HG03139 (cell line): Measurements from ENCODE around the gene MATN1.

ENCODE experiments used
- ATAC-seq: cut with Tn5 transposase; IDR thresholded peaks from one replicate; pipeline ENCODE4 v1.9.1; 2021; ENCODE audit not compliant: unreplicated experiment

Gene MATN1

DNA sequence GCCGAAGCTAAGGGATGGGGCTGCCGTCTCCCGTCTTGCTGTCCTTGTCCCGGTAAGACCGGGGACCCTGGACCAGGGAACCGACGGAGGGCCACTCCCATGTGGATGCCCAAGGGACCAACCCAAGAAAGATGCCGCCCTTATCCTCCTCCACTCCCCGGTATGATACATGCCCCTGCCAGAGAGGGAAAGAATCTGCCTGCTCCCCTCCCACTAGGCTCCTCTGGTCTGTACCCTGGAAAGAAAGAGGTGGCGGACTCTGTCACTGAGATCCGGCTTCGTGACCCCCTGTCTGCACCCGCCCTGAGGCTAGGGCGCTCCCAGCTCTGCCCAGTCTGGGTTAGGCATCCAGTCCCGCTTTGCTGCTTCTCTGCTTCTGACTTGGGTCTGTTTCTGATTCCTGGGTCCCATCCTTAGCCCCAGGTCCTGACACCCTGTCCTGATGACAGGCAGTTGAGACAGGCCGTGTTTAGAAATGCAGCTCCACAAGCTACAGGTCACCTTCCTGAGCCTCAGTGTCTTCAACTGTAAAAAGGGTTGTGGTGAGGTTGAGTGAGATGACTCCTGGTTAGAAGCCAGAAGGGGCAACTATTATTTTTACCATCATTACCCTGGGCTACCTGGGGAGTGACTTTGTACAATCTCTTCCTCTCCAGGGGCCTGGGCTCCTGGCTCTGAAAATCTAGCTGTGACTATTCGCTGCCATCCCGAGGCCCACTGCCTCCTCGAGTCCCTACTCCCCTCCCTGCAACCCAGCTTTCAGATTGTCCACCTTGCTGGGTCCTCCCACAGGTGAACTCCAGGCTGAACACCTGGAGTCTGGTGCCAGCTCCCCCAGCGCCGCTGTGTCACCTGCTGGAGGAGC, 3.7 kb downstream of the MATN1 start:
- no peak for ATAC-seq

DNA sequence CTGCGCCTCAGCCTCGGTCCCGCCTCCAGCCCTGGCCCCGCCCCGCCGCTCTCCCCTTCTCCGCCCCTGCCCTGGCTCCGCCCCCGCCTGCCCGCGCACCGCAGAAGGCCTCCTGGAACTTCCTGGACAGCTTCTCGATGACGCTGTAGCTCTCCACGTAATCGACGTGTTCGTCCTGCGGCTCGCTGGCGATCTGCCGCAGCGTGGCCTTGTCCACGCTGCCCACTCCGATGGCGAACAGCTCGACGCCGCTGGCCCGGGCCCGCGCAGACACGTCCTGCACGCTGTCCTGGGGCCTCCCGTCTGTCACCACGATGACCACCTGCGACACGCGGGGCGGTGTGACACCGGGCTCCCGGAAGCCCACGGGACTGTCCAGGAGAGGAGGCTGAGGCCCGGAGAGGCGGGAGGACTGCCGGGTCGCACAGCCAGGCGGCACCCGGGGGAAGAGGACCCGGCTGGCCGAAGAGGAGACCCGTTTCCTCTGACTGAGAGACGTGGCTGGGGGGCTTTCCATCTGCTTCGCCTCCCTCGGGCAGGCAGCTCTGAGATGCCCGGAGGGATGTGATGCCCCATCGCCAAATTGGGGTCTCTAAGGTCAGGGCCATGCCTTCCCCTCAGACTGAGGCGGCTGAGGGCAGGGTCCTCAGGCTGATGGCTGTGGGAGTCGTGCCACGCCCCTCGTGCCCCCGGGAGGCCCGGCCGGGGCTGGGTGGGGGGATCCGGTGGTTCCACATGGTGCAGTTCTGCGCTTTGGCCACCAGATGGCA, 4.6 kb downstream of the MATN1 start:
- peak; percentile 57 for ATAC-seq

DNA sequence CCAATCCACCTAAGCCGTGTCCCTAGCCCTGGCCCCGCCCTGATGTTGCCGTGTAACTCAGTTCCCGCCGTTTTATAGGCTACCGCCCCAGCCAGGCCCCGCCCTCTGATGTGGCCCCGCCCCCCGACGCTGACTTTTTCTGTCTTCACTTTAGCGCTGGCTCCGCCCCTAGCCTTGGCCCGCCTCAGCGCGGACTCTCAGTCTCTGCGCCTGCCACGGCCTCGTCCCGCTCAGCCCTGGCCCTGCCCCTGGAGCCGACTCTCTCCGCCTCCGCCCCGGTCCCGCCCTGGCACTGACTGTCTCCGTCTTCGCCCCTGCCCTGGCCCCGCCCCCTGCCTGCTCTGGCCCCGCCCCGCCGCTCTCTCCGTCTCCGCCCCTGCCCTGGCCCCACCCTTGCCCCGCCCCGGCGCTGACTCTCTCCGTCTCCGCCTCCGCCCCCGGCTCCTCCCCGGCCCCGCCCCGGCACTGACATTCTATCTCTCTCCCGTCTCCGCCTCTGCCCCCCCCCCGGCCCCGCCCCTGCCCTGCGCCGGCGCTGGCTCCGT, 5.2 kb downstream of the MATN1 start:
- peak; percentile 81 for ATAC-seq

DNA sequence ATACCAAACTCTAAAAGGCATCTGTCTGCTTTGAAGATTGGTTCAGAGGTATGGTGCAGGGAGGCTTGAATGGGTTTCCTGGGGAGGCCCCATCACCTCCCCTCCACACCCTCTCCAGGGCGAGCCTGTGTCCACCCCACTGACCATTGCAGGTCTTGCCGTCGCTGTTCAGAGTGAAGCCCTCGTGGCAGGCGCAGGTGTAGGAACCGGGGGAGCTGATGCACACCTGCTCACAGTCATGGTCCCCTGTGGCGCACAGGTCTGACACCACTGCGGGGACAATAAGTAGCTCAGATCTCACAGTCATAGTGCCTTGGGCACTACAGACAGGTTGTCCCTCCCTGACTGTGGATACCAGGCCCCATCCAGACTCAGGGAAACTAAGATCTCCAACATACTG, 6.7 kb downstream of the MATN1 start:
- ATAC-seq = no peak

DNA sequence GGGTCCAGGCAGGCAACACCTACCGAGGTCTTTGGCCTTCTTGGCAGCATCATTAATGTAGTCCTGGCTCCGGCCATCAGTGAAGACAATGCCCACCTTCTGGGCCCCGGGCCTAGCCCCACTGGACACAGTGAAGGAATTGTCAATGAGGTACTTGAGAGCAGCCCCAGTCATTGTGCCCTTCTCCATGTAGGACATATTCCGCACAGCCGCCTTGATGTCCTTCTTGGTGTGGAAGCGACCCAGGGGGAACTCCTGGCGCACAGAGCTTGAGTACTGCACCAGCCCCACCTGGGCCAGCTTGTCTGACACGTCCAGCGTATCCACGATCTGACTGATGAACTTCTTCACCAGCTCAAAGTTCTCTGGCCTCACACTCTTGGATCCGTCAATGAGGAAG, 7.5 kb downstream of the MATN1 start:
- no peak for ATAC-seq

DNA sequence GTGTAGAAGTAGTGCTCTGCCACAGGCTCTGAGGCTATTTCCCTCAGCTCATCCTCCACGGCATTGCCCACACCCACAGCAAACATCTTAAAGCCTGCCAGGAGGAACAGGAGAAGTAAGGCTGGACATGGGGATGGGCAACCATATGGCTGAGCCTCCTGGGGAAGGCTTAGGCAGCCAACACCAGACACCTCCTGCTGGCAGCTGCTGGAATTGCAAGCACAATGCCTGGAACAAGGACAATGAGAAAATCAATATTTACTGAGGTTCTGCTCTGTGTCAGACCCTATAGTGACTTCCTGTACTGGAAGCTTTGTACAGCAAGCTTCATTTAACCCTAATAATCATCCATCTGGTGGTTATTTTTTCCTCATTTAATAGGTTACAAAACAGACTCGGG, 8.2 kb downstream of the MATN1 start:
- ATAC-seq = no peak

DNA sequence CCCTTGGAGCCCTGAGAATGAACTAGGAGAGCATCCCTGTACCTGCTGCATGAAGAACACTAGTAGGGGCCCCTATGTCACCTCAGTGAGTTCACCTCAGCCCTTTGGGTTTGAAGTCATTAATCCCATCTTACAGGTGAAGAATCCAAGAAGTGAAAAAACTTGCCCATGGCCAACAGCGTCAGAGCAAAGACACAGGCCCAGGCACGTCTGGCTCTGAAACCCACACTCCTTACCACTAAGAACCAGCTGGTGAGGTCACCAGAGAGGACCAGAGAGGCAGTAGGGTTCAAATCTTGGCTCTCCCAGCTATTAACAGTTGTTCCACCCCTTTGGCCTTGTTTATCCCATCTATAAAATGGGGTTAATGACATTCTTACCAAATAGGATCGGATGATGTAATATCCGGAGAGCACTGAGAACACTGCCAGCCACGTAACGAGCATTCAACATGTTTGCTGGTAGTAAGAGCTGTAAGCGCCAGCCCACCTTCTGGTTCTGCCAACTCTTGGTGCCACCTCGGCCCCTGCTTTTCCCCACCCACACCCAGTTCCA, 8.8 kb downstream of the MATN1 start:
- ATAC-seq = no peak

DNA sequence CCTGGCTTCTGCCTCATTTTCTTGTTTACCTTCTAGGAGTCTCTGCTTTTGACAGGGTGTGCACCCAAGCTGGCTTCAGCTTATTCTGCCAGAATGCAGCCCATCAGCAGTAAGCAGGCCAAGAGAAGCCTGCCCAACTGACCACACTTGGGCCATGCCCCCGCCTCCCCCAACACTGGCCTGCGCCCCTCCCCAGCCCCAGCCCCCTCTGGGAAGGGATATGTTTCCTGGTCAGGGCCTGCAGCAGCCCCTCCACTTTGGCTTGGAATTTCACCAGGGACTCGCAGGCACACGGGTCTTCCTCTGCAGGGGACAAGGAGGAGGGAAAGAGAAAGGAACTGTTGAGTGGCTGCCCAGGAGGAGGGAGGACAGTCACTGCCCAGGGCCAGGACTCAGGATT, 9.4 kb downstream of the MATN1 start:
- ATAC-seq = no peak

DNA sequence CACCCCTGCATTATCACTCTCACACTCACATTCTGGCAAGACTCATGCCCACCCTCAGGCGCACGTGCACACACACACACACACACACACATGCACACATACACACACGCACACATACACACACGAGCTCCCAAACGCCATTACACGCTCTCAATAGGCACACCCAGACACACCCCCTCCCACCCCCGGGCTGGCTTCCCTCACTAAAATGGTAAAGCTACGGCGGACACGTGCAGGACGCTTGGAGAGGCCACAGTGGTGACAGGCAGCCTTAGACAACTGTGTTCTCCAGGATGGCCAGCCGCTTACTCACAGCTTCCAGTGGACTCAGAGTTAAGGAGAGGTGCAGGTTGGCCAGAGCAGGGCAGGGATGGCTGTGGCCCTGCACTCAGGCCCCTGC, 10.1 kb downstream of the MATN1 start:
- ATAC-seq = no peak

DNA sequence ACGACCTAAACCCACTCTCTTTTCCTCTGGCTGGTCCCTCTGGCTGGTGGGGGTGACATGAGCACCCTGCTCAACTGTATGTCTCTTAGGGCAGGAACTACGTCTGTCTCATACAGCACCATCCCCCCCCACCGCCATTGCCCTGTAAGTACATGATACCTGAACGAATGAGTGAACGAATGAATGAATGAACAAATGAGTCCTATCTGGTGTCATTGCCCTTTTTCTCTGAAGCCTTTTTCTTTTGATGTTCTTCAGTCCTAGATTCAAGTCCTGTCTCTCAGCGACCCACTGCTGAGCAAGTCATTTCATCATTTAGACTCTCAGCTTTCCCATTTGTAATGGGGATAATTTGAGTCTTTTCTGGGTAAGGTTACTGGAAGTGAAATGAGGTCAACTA, 10.8 kb downstream of the MATN1 start:
- no peak for ATAC-seq

DNA sequence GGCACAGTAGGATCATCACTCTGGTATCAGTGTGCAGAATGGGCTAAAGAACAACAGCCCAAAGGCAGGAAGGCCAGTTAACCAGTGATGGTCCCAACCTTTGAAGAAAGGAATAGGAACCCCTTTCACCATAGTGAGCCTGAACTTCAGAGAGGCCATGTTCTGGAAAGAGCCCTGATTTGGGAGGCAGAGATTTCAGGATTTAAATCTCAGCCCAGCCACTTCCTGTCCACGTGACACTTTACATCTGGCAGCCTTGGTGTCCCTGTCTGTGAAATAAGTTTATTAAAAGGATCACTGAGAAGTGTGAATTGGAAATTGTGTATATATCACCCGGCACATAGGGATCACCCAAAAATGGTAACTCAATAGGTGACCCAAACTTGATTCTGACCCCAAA, 13.0 kb downstream of the MATN1 start:
- no peak for ATAC-seq

DNA sequence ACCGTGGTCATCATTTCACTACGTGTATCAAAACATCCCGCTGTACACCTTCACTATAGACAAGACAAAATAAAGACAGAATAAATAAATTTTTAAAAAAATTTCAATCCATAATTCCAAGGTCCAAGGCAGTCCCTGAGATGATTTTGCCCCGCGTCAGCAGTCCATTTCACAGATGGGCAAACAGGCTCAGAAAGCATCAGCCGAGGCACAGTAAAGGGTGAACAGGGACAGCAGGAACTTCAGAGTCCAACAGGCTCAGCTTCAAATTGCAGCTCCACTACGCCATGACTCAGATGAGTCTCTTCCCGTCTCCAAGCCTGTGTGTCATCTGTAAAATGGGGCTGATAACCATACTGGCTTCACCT, 15.0 kb downstream of the MATN1 start:
- no peak for ATAC-seq

DNA sequence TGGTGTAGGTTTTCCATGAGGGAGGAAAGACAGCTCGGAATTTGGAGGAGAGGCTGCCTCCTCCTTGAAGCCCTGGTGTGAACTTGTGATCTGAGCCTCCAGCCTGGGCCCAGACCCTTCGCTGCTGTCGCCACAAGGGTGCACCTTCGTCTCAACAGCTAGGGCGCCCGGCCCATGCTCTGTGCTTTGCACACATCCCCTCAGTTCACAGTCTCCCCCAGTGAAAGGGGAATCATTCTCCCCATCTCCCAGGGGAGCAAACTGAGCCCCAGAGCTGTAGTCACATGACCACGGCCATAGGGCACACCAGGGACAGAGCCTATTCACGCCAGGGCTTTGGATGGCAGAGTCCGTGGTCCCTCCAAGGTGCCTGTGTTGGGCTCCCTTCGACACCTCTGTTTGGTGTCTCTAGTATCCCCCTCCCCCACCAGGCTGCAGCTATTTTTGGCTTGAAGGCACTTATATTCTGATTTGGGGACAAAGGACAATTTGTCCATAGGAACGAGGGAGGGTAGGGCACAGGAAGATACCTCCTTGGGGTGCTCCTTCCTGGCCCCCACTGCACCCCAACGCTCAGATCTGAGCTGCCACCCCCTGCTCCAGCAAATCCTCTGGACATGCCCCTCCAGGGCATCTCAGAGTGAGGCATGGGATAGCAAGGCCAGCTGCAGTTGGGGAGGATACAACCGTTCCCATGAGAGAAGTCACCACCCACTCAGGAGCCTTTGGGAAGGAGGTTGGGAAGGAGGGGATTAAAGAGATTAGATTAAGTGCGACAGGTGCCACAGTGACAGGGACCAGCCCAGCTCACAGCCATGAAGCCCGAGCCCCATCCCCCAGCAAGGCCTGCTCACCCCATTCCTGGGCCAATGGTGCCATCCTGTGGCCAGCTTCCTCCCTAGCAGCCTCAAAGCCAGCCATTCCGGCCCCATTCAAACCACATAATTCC, 15.7 kb downstream of the MATN1 start:
- no peak for ATAC-seq

DNA sequence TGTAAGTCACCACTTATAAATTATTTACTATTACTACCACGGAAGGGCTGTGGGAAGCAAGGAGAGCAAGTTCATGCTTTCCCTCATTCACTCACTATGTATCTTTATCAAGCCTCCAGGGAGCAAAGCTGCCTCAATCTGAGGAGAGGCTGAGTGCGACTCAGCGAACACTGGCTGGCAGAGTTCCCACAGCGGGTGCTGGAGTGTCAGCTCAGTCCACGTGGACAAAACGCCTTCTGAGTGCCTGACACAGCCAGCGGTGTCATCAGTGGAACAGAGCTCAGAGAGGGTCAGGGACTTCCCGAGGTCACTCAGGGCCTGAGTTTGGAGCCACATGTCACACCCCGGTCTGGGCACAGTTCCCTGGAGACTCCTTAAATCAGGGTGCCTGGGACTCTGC, 16.9 kb downstream of the MATN1 start:
- no peak for ATAC-seq

DNA sequence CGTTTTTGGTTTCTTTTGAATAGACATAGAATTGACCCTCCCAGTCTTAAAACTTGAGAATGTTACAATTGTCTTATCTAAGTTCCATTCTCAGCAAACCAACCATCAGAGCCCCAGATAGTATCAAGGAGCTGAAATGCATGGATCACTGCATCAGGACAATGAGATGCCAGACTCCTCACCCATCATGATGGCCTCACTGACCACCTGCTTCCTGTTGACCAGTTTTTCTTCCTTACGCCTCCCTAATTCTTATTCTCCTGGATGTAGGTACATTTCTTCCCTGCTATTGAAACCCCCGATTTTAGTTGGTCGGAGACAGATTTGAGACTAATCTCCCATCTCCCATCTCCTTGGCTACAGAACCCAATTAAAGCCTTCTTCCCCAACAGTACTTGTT, 17.7 kb downstream of the MATN1 start:
- no peak for ATAC-seq

DNA sequence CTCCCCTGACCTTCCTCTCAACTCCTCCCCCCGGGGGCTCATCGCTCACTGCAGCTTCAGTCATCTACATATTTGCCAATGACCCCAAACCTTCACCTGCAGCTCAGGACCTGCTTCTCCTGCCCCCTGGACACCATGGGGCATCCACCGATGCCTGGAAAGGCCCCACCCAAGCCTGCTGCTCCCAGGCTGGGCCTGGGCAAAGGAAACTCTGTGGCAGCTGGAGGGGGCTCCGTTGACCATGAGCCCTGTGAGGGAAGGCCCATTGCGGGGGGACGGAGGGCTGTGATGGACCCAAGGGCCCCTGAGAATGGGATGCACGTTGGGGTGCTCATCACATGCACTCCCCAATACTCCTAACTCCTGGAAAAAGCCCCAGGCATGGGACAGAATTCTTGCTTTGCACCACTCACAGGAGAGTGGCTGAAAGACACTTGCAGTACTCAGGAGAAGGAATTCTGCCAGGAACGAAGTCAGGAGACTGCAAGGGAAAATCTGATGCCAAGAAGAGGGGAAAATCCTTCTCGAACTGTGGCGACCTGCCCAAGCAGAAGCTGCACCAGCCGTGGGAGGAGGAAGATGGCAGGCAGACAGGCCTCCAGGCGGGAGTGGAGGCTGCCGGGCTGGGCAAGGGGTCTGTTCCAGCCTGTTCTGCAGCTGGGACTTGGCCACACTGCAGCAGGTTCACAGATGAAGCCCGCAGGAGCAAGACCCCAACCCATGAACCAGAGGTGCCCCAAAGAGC, 18.4 kb downstream of the MATN1 start:
- ATAC-seq = no peak

DNA sequence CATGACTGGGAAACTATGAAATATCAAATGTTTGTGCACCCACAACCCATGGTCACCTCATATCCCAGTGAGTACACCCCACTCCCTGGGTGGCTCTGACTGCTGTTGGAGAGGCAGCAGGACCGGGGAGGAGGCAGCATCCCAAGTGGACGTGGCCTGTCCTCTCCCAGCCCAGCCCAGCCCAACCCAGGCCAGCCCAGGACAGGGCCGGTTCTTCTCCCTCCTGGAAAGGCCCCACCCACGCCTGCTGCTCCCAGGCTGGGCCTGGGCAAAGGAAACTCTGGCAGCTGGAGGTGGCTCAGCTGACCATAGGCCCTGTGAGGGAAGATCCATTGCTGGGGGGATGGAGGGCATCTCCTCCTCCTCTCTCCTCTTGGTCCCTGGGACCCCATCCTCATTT, 19.1 kb downstream of the MATN1 start:
- ATAC-seq = no peak

DNA sequence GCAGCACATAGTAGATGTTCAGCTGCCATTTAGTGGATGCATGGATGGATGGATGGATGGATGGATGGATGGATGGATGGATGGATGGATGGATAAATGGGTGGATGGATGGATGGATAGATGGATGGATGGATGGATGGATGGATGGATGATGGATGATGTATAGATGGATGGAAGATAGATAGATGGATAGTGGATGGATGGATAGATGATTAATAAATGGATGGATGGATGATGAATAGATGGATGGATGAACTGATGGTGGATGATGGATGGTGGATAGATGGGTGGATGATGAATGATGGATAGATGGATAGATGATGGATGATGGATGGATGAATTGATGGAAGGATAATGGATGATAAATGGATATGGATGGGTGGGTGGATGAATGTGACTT, 20.6 kb downstream of the MATN1 start:
- ATAC-seq = no peak

DNA sequence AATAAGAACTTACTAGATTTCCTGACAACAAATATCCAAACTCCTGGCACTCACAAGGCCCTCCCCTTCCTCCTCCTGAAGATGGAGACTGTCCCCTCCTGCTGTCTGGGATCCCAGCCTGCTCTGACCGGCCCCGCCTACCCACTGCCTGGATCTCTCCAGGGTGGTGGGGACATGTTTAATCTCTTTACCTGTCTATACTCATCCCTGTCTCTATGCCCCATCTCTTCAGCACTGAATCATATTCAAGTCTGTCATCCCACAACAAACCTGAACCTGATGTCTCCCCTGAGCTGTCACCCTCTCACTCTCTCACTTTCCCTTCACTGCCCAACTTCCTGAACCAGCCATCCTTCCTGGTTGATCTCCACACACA, 22.1 kb downstream of the MATN1 start:
- ATAC-seq = no peak
